ENCODE measurements around the gene CCDC122. TPM values are rescaled to one million over a fixed set of nuclear protein-coding genes. Genes with fewer than 3 reads are reported as not detected.

The CCDC122 gene
- total RNA-seq, 1 donor from 2014 or later = 2.4 TPM

GRCh38 chr13:43877326-43877725 is 2.2 kb downstream of the CCDC122 start:
- DNase-seq (ENCODE audit: low read depth in 2 of 2) = no peak

- DNase-seq (ENCODE audit: low read depth in 2 of 2) = no peak
Observed at GRCh38 chr13:43876366-43876765, 3.2 kb downstream of the CCDC122 start.

GRCh38 chr13:43874504-43875092 is 4.9 kb downstream of the CCDC122 start:
- DNase-seq (ENCODE audit: low read depth in 2 of 2) = peak; percentile 49 to 62

- no peak for DNase-seq (ENCODE audit: low read depth in 2 of 2)
Observed at GRCh38 chr13:43872181-43872580, 7.4 kb downstream of the CCDC122 start.

GRCh38 chr13:43865892-43866291 is 13.6 kb downstream of the CCDC122 start:
- peak; percentile 55 to 82 for DNase-seq (ENCODE audit: low read depth in 2 of 2)

- no peak for DNase-seq (ENCODE audit: low read depth in 2 of 2)
Observed at GRCh38 chr13:43864921-43865320, 14.6 kb downstream of the CCDC122 start.

GRCh38 chr13:43861863-43862262 is 17.7 kb downstream of the CCDC122 start:
- peak; percentile 46 to 82 for DNase-seq (ENCODE audit: low read depth in 2 of 2)

GRCh38 chr13:43852923-43853404 is 26.6 kb downstream of the CCDC122 start:
- no peak for DNase-seq (ENCODE audit: low read depth in 2 of 2)

GRCh38 chr13:43850873-43851272 is 28.7 kb downstream of the CCDC122 start:
- DNase-seq (ENCODE audit: low read depth in 2 of 2) = peak in 1 of 2 donors; percentile 14

GRCh38 chr13:43848001-43848649 is 31.4 kb downstream of the CCDC122 start:
- DNase-seq (ENCODE audit: low read depth in 2 of 2) = peak; percentile 50 to 51

GRCh38 chr13:43846496-43847158 is 32.9 kb downstream of the CCDC122 start:
- no peak for DNase-seq (ENCODE audit: low read depth in 2 of 2)

GRCh38 chr13:43838909-43839308 is 40.6 kb downstream of the CCDC122 start:
- no peak for DNase-seq (ENCODE audit: low read depth in 2 of 2)

GRCh38 chr13:43835701-43836100 is 43.8 kb downstream of the CCDC122 start:
- DNase-seq (ENCODE audit: low read depth in 2 of 2) = no peak

GRCh38 chr13:43831088-43831487 is 48.5 kb downstream of the CCDC122 start:
- peak in 1 of 2 donors; percentile 5 for DNase-seq (ENCODE audit: low read depth in 2 of 2)

- no peak for DNase-seq (ENCODE audit: low read depth in 2 of 2)
Observed at GRCh38 chr13:43830497-43830881, 49.1 kb downstream of the CCDC122 start.

- peak in 1 of 2 donors; percentile 26 for DNase-seq (ENCODE audit: low read depth in 2 of 2)
Observed at GRCh38 chr13:43824656-43825055, 54.9 kb downstream of the CCDC122 start.

- no peak for DNase-seq (ENCODE audit: low read depth in 2 of 2)
Observed at GRCh38 chr13:43822969-43823368, 56.6 kb downstream of the CCDC122 start.

- peak in 1 of 2 donors; percentile 3 for DNase-seq (ENCODE audit: low read depth in 2 of 2)
Observed at GRCh38 chr13:43816401-43816889, 63.1 kb downstream of the CCDC122 start.

GRCh38 chr13:43815204-43815603 is 64.3 kb downstream of the CCDC122 start:
- peak; percentile 11 to 57 for DNase-seq (ENCODE audit: low read depth in 2 of 2)

- no peak for DNase-seq (ENCODE audit: low read depth in 2 of 2)
Observed at GRCh38 chr13:43808676-43809075, 70.9 kb downstream of the CCDC122 start.

- no peak for DNase-seq (ENCODE audit: low read depth in 2 of 2)
Observed at GRCh38 chr13:43805681-43806128, 73.8 kb downstream of the CCDC122 start.

- DNase-seq (ENCODE audit: low read depth in 2 of 2) = peak; percentile 18 to 85
Observed at GRCh38 chr13:43805071-43805468, 74.5 kb downstream of the CCDC122 start.
